VCaP (cell line): Measurements from ENCODE around the gene MAPK10.
"Not testable (repeated sequence)": the region's sequence is repeated elsewhere in the genome, so short reads cannot be mapped to it uniquely, and the experiment has no call there.

Experiments used
- H3K27ac ChIP-seq: fragments of 450-650 bp; 2 replicates; pipeline ENCODE4 v1.5.1; 2017
- TF ChIP-seq, protein P1 (sequence below): fragments of 450-650 bp; conservative IDR thresholded peaks from 2 replicates; pipeline ENCODE4 v1.5.1; 2017; ENCODE audit warnings: mild to moderate bottlenecking, moderate library complexity

The MAPK10 gene

DNA sequence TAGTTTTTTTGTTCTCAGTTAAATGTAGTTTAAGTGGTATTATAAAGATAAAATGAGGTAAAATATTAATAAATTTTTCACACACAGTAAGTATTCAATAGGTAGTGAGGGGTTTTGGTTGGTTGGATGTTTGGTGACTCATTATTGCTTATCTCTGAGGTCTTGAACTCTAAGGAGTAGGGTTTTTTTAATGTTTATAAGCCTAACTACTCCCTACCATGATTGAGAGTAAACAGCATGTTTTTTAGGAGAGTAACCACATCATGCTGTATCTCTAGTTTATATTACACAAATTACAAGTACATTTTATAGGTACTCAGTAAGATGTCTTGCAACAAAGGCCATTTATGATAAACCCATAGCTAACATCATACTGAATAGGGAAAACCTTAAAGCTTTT lies 181.6 kb downstream of the MAPK10 start:
- TF ChIP-seq, protein P1, sequence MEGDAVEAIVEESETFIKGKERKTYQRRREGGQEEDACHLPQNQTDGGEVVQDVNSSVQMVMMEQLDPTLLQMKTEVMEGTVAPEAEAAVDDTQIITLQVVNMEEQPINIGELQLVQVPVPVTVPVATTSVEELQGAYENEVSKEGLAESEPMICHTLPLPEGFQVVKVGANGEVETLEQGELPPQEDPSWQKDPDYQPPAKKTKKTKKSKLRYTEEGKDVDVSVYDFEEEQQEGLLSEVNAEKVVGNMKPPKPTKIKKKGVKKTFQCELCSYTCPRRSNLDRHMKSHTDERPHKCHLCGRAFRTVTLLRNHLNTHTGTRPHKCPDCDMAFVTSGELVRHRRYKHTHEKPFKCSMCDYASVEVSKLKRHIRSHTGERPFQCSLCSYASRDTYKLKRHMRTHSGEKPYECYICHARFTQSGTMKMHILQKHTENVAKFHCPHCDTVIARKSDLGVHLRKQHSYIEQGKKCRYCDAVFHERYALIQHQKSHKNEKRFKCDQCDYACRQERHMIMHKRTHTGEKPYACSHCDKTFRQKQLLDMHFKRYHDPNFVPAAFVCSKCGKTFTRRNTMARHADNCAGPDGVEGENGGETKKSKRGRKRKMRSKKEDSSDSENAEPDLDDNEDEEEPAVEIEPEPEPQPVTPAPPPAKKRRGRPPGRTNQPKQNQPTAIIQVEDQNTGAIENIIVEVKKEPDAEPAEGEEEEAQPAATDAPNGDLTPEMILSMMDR, result no peak

DNA sequence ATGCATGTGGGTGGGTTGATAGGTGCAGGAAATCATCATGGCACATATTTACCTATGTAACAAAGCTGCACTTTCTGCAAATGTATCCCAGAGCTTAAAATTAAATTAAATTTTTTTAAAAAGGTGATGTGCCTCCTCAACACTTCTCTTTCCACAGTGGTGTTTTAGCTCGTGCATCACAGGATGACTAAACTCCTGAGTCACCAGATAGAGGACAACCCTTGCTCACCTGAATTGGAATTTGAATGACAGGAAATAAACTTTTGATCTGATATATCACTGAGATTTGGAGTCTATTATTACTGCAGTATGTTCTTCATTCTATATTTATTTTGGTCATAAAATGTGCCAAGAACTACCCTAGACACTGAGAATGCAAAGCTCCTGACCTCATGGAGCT lies 185.3 kb downstream of the MAPK10 start:
- TF ChIP-seq, protein P1, result no peak

More for the DNA sequence above, 181.6 kb downstream of the MAPK10 start:
- no peak overlapping the region for H3K27ac ChIP-seq

DNA sequence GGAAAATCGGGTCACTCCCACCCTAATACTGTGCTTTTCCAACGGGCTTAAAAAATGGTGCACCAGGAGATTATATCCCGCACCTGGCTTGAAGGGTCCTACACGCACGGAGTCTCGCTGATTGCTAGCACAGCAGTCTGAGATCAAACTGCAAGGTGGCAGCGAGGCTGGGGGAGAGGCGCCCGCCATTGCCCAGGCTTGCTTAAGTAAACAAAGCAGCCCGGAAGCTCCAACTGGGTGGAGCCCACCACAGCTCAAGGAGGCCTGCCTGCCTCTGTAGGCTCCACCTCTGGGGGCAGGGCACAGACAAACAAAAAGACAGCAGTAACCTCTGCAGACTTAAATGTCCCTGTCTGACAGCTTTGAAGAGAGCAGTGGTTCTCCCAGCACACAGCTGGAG lies 191.5 kb downstream of the MAPK10 start:
- not testable (repeated sequence) for H3K27ac ChIP-seq

More for the DNA sequence above, 185.3 kb downstream of the MAPK10 start:
- no peak overlapping the region for H3K27ac ChIP-seq

DNA sequence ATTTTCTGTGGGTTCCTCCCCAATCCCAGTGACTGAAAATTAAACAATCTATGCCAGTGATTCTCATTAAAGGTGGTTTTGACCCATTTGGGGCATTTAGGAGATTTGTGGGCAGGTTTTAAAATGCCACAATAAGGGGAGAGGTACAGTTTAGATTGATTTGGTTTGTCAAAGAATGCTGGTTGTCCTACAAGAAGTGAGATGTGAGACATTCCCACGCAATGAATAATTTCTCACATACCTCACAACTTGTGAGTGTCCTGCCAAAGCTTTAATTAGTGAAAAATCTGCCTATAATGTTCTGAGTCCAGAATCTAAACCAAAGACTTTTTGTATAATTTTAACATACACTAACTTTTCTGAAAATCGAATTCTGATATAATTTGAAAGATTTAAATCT lies 199.4 kb downstream of the MAPK10 start:
- no peak overlapping the region for H3K27ac ChIP-seq
- TF ChIP-seq, protein P1, result no peak

DNA sequence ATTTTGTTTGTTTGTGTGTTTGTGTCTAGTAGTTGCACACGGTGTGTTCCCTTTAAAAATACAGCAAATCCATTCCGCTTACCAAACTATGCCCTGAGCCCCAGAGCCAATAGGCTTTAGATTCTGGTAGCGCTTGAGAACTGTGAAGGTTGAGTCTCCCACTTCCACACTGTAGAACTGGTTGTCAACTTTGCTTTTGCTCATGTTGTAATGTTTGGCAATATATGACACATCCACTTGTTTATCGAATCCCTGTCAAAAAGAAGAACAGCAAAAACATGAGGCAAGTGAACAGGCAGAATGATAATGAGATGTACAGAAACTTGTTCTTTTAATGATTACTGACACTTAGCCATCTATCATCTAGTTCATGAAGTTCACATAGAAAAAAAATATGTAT lies 200.6 kb downstream of the MAPK10 start:
- TF ChIP-seq, protein P1, result no peak
- H3K27ac ChIP-seq, result no peak overlapping the region

DNA sequence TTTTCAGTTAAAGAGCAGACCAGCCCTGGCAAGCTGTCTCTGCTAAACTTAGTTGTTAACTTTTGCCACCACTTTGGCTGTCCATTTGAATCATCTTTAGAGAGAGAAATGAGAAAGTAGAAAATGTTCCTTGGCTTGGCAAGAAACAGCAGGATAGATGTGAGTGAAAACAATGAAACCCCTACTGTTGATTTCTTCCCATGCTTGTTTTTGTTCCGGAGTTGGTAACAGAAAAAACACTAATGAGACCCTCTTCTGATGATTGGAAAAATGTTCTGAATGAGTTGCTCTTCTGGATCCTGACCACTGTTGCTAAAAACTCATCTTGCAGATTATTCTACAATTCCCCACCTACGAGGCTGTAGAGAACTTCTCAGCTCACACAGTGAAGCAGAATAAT lies 203.3 kb downstream of the MAPK10 start:
- TF ChIP-seq, protein P1, result no peak
- no peak overlapping the region for H3K27ac ChIP-seq

DNA sequence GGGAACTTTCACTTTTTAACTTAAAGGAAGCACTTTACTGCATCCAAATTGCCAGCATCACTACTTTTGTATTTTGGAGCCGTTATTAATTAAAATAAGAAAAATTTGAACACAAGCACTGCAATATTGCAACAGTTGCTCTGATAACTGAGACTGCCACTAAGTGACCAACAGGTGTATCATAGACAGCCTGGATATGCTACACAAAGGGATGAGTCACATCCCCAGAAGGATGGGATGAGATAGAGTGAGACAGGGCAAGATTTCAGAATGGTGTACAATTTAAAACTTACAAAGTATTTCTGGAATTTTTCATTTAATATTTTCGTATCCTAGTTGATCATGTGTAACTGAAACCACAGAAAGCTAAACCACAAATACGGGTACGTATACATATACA lies 204.1 kb downstream of the MAPK10 start:
- H3K27ac ChIP-seq, result no peak overlapping the region
- TF ChIP-seq, protein P1, result no peak

DNA sequence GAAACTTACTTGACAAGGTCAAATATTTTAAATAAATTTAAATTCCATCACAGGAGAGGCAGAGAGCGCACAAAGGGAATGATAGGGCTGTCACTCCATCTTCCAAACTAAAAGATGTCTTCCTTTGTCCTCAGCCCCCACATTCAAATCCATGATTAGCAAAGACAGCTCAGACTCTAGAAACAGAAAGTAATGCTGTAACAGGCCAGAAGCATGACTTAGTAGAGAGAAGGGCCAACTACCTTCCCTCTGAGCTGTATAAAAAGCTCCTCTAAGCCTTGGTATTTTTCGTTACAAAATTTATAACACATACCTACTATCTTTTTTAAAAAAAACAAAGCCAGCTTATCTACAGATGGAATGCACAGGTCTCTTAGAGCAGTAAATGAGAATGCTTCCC lies 207.4 kb downstream of the MAPK10 start:
- H3K27ac ChIP-seq, result no peak overlapping the region
- TF ChIP-seq, protein P1, result no peak
